Osteoblast (primary cell): ENCODE results near the gene SPRR2E. TPM values are rescaled to one million over a fixed set of nuclear protein-coding genes. Genes with fewer than 3 reads are reported as not detected.
"Not testable (repeated sequence)": the region's sequence is repeated elsewhere in the genome, so short reads cannot be mapped to it uniquely, and the experiment has no call there.

ENCODE experiments used
- DNase-seq: peaks from one replicate; pipeline ENCODE4 v3.0.0; 2011; ENCODE audit warnings: low spot score, mixed read lengths; ENCODE audit not compliant: insufficient read length; ENCODE audit errors: missing footprints
- H2AFZ ChIP-seq: 2 replicates; pipeline ENCODE4 v1.6.0; 2011; ENCODE audit warnings: mild to moderate bottlenecking, low read length
- H3K27ac ChIP-seq: 2 replicates; pipeline ENCODE4 v1.5.1; 2011; ENCODE audit warnings: mild to moderate bottlenecking, low read depth, low read length, moderate library complexity
- H3K27me3 ChIP-seq: 2 replicates; pipeline ENCODE4 v1.6.0; 2012; ENCODE audit warnings: mild to moderate bottlenecking, control low read depth, inconsistent platforms, low read length, moderate library complexity; ENCODE audit not compliant: insufficient read depth
- H3K36me3 ChIP-seq: 2 replicates; pipeline ENCODE4 v1.5.1; 2011; ENCODE audit warnings: mild to moderate bottlenecking, low read length, control low read depth, moderate library complexity; ENCODE audit not compliant: insufficient read depth
- H3K4me1 ChIP-seq: 2 replicates; pipeline ENCODE4 v1.5.1; 2011; ENCODE audit warnings: mild to moderate bottlenecking, low read length, control low read depth, moderate library complexity; ENCODE audit not compliant: insufficient read depth
- H3K4me2 ChIP-seq: 2 replicates; pipeline ENCODE4 v1.6.0; 2011; ENCODE audit warnings: mild to moderate bottlenecking, low read length; ENCODE audit not compliant: insufficient read depth
- H3K4me3 ChIP-seq: fragments of 200-600 bp; sonication (generic); 3 replicates; pipeline ENCODE4 v1.5.1; 2012; ENCODE audit warnings: mild to moderate bottlenecking, low read length, inconsistent platforms; ENCODE audit not compliant: insufficient read depth
- H3K79me2 ChIP-seq: 2 replicates; pipeline ENCODE4 v1.6.0; 2012; ENCODE audit warnings: mild to moderate bottlenecking, low read length, control low read depth, inconsistent platforms; ENCODE audit not compliant: insufficient read depth
- H3K9me3 ChIP-seq: 2 replicates; pipeline ENCODE4 v1.5.1; 2011; ENCODE audit warnings: low read depth, low read length, control low read depth
- H4K20me1 ChIP-seq: 2 replicates; pipeline ENCODE4 v1.6.0; 2012; ENCODE audit warnings: mild to moderate bottlenecking, low read length, control low read depth; ENCODE audit not compliant: insufficient read depth
- small RNA-seq: library from RNA; depleted of rRNA; stranded (forward); fragments of <200 nt; gene quantifications from one replicate; pipeline ENCODE3, GENCODE V24; 2012
- total RNA-seq: library from RNA; depleted of rRNA; stranded (reverse); fragments of >200 nt; gene quantifications from 2 replicates; pipeline ENCODE4 v1.2.3, GENCODE V29; 2012
- TF ChIP-seq, protein P1 (sequence below): IDR thresholded peaks from 2 replicates; pipeline ENCODE4 v1.5.1; 2011; ENCODE audit warnings: mild to moderate bottlenecking, low read depth, low read length, moderate library complexity; ENCODE audit errors: extremely low read depth

SPRR2E gene
- total RNA-seq, 1 donor = not detected

- TF ChIP-seq, protein P1, sequence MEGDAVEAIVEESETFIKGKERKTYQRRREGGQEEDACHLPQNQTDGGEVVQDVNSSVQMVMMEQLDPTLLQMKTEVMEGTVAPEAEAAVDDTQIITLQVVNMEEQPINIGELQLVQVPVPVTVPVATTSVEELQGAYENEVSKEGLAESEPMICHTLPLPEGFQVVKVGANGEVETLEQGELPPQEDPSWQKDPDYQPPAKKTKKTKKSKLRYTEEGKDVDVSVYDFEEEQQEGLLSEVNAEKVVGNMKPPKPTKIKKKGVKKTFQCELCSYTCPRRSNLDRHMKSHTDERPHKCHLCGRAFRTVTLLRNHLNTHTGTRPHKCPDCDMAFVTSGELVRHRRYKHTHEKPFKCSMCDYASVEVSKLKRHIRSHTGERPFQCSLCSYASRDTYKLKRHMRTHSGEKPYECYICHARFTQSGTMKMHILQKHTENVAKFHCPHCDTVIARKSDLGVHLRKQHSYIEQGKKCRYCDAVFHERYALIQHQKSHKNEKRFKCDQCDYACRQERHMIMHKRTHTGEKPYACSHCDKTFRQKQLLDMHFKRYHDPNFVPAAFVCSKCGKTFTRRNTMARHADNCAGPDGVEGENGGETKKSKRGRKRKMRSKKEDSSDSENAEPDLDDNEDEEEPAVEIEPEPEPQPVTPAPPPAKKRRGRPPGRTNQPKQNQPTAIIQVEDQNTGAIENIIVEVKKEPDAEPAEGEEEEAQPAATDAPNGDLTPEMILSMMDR = no peak
- H3K9me3 ChIP-seq = no peaks in the 10 kb centered on the region
- H3K27ac ChIP-seq = no peak within 1 kb of the TSS
- no peaks in the 10 kb centered on the region for H3K36me3 ChIP-seq
- no peaks in the 10 kb centered on the region for H3K27me3 ChIP-seq
- H2AFZ ChIP-seq = no peak within 1 kb of the TSS
- no peaks in the 10 kb centered on the region for H3K4me1 ChIP-seq
- no peaks in the 10 kb centered on the region for H4K20me1 ChIP-seq
- H3K79me2 ChIP-seq = no peaks in the 10 kb centered on the region
- H3K4me3 ChIP-seq = no peak within 1 kb of the TSS
- DNase-seq = no peak
- H3K4me2 ChIP-seq = no peak within 1 kb of the TSS
Observed at GRCh38 chr1:153057375-153057774, 37.0 kb downstream of the SPRR2E start, which contains the start of gene SPRR2A. TSS of gene SPRR2A (minus strand) at chr1:153057512. CDS start at chr1:153056735, 777 bp downstream.

DNA sequence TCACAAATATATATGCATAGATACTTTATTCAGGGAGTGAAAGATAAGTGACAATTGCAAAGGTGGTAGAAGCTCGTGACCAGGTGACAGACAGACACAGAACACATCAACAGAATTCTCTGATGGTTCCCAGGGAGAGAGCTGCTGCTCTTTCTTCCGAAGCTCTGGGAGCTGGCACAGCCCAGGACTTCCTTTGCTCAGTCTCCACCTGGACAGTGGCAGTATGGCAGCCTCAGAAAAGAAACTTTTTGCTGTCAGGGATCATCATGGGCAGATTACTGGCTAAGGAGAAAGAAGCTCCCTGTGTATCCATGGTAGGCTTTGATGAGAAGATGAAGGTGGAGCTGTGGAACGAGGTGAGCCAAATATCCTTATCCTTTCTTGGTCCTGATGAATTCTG is 38.2 kb downstream of the SPRR2E start:
- not testable (repeated sequence) for H2AFZ ChIP-seq, H3K36me3 ChIP-seq, DNase-seq

GRCh38 chr1:153049211-153049610 is 45.1 kb downstream of the SPRR2E start:
- TF ChIP-seq, protein P1 = no peak

More for the DNA sequence above, 38.2 kb downstream of the SPRR2E start:
- not testable (repeated sequence) for H3K9me3 ChIP-seq, H3K27ac ChIP-seq, H4K20me1 ChIP-seq, H3K4me1 ChIP-seq, H3K4me3 ChIP-seq, H3K27me3 ChIP-seq, H3K4me2 ChIP-seq, H3K79me2 ChIP-seq

More at GRCh38 chr1:153049211-153049610, 45.1 kb downstream of the SPRR2E start:
- no peak overlapping the region for H3K4me2 ChIP-seq
- no peaks in the 10 kb centered on the region for H4K20me1 ChIP-seq
- H3K4me3 ChIP-seq = no peak overlapping the region
- H3K27ac ChIP-seq = no peak overlapping the region
- H3K4me1 ChIP-seq = no peaks in the 10 kb centered on the region
- no peaks in the 10 kb centered on the region for H3K36me3 ChIP-seq
- H2AFZ ChIP-seq = no peak overlapping the region
- no peak for DNase-seq
- no peaks in the 10 kb centered on the region for H3K79me2 ChIP-seq
- H3K9me3 ChIP-seq = no peaks in the 10 kb centered on the region
- no peaks in the 10 kb centered on the region for H3K27me3 ChIP-seq

Small RNA genes lying within 50 kb of the gene (small RNA-seq; reads per million reads assigned to genes)
- not detected for gene SPRR2C

Other genes starting within 250 kb of the SPRR2E start
- gene LCE7A, start 234.5 kb downstream of the SPRR2E start, total RNA-seq = not detected in 2 replicates
- gene SMCP, start 216.2 kb downstream of the SPRR2E start, total RNA-seq = not detected in 2 replicates
- not detected in 2 replicates for gene IVL, start 186.0 kb downstream of the SPRR2E start, total RNA-seq
- gene SPRR5, start 147.3 kb downstream of the SPRR2E start, total RNA-seq = not detected in 2 replicates
- gene SPRR4, start 123.9 kb downstream of the SPRR2E start, total RNA-seq = not detected in 2 replicates
- gene SPRR1A, start 110.4 kb downstream of the SPRR2E start, total RNA-seq = not detected in 2 replicates
- gene SPRR3, start 92.8 kb downstream of the SPRR2E start, total RNA-seq = not detected in 2 replicates
- not detected in 2 replicates for gene SPRR1B, start 63.3 kb downstream of the SPRR2E start, total RNA-seq
- gene SPRR2D, start 53.4 kb downstream of the SPRR2E start, total RNA-seq = not detected in 2 replicates
- gene SPRR2A, start 37.0 kb downstream of the SPRR2E start, total RNA-seq = not detected in 2 replicates
- not detected in 2 replicates for gene SPRR2B, start 22.9 kb downstream of the SPRR2E start, total RNA-seq
- not detected in 2 replicates for gene SPRR2F, start 19.0 kb upstream of the SPRR2E start, total RNA-seq
- gene SPRR2G, start 56.4 kb upstream of the SPRR2E start, total RNA-seq = not detected in 2 replicates
- not detected in 2 replicates for gene LELP1, start 108.9 kb upstream of the SPRR2E start, total RNA-seq
- not detected in 2 replicates for gene PRR9, start 123.1 kb upstream of the SPRR2E start, total RNA-seq
- gene LORICRIN, start 165.2 kb upstream of the SPRR2E start, total RNA-seq = not detected in 2 replicates
- gene PGLYRP3, start 218.4 kb upstream of the SPRR2E start, total RNA-seq = not detected in 2 replicates